ENCODE measurements around the gene HLA-DOB. TPM values are rescaled to one million over a fixed set of nuclear protein-coding genes. Genes with fewer than 3 reads are reported as not detected.

Gene HLA-DOB
- total RNA-seq, 2 donors from 2014 or later: not detected

GRCh38 chr6:32843331-32843978 is 26.7 kb upstream of the HLA-DOB start:
- peaks cover 98% of the 10 kb centered on the region for H3K27me3 ChIP-seq (ENCODE audit: control insufficient read depth, insufficient read depth, low read length, poor library complexity, severe bottlenecking)
- no peak for TF ChIP-seq CTCF (conservative IDR thresholded peaks at IDR 0.05)
- WGBS, 2 experiments (ENCODE audit: insufficient coverage in 1 of 2, insufficient read length in 1 of 2): 8 to 12% methylated on average over 24 to 28 of the region's 28 CpGs
- H3K9ac ChIP-seq (ENCODE audit: extremely low read depth, low read length, poor library complexity, severe bottlenecking): no peak overlapping the region
- peak; percentile 77 for DNase-seq
- peak overlapping the region; percentile 68 for H3K4me3 Mint-ChIP-seq
- H3K27ac ChIP-seq (ENCODE audit: low read depth, low read length): no peak overlapping the region
- no peak overlapping the region for H3K27ac Mint-ChIP-seq
- H3K36me3 Mint-ChIP-seq (ENCODE audit: low read depth): no peaks in the 10 kb centered on the region
- H3K36me3 ChIP-seq (ENCODE audit: control insufficient read depth, insufficient read depth, low read length): no peaks in the 10 kb centered on the region
- H3K9me3 Mint-ChIP-seq: no peaks in the 10 kb centered on the region
- peaks cover 86% of the 10 kb centered on the region for H3K27me3 Mint-ChIP-seq (ENCODE audit: insufficient read depth)
- H3K4me3 ChIP-seq (ENCODE audit: low read length): peak overlapping the region; percentile 76
- peaks cover 4% of the 10 kb centered on the region for H3K4me1 ChIP-seq (ENCODE audit: control insufficient read depth, insufficient read depth, low read length)
- H3K9me3 ChIP-seq (ENCODE audit: control insufficient read depth, low read length): no peaks in the 10 kb centered on the region
- H3K4me1 Mint-ChIP-seq: peaks cover 7% of the 10 kb centered on the region

- Mint-ChIP-seq H3K27ac (no peak overlapping the region), H3K4me3 (no peak overlapping the region), H3K9me3 (no peaks in the 10 kb centered on the region), H3K36me3 (ENCODE audit: low read depth) (no peaks in the 10 kb centered on the region), H3K27me3 (ENCODE audit: insufficient read depth) (peaks cover 79% of the 10 kb centered on the region), H3K4me1 (peaks cover 7% of the 10 kb centered on the region)
- Histone ChIP-seq H3K36me3 (ENCODE audit: control insufficient read depth, insufficient read depth, low read length) (no peaks in the 10 kb centered on the region), H3K9me3 (ENCODE audit: control insufficient read depth, low read length) (no peaks in the 10 kb centered on the region), H3K27ac (ENCODE audit: low read depth, low read length) (no peak overlapping the region), H3K27me3 (ENCODE audit: control insufficient read depth, insufficient read depth, low read length, poor library complexity, severe bottlenecking) (peaks cover 93% of the 10 kb centered on the region), H3K4me3 (ENCODE audit: low read length) (no peak overlapping the region), H3K4me1 (ENCODE audit: control insufficient read depth, insufficient read depth, low read length) (peaks cover 4% of the 10 kb centered on the region), H3K9ac (ENCODE audit: extremely low read depth, low read length, poor library complexity, severe bottlenecking) (no peak overlapping the region)
- WGBS, 2 experiments (ENCODE audit: insufficient coverage in 1 of 2, insufficient read length in 1 of 2): 92% methylated on average over 7 to 8 of the region's 8 CpGs
- TF ChIP-seq CTCF (conservative IDR thresholded peaks at IDR 0.05): no peak
- DNase-seq: no peak
These were observed 25.9 kb upstream of the HLA-DOB start for GRCh38 chr6:32842690-32843089.

- no peak overlapping the region for H3K27ac ChIP-seq (ENCODE audit: low read depth, low read length)
- Mint-ChIP-seq H3K36me3 (ENCODE audit: low read depth) (no peaks in the 10 kb centered on the region), H3K4me3 (no peak overlapping the region), H3K4me1 (peaks cover 7% of the 10 kb centered on the region), H3K9me3 (no peaks in the 10 kb centered on the region), H3K27ac (no peak overlapping the region), H3K27me3 (ENCODE audit: insufficient read depth) (peaks cover 79% of the 10 kb centered on the region)
- H3K4me1 ChIP-seq (ENCODE audit: control insufficient read depth, insufficient read depth, low read length): peaks cover 4% of the 10 kb centered on the region
- H3K36me3 ChIP-seq (ENCODE audit: control insufficient read depth, insufficient read depth, low read length): no peaks in the 10 kb centered on the region
- H3K9ac ChIP-seq (ENCODE audit: extremely low read depth, low read length, poor library complexity, severe bottlenecking): no peak overlapping the region
- DNase-seq: no peak
- no peak overlapping the region for H3K4me3 ChIP-seq (ENCODE audit: low read length)
- no peak for TF ChIP-seq CTCF (conservative IDR thresholded peaks at IDR 0.05)
- WGBS, 2 experiments (ENCODE audit: insufficient coverage in 1 of 2, insufficient read length in 1 of 2): 88 to 92% methylated on average over 6 of the region's 6 CpGs
- H3K9me3 ChIP-seq (ENCODE audit: control insufficient read depth, low read length): no peaks in the 10 kb centered on the region
- peaks cover 93% of the 10 kb centered on the region for H3K27me3 ChIP-seq (ENCODE audit: control insufficient read depth, insufficient read depth, low read length, poor library complexity, severe bottlenecking)
These were observed 25.3 kb upstream of the HLA-DOB start for GRCh38 chr6:32842021-32842650.
